Activated CD8-positive, alpha-beta memory T cell treated with anti-CD3 and anti-CD28 coated beads, Interleukin-2, amount 50 U/mL, for 48 hours (primary cell): ENCODE results near the gene NLRP13.
"Not testable (repeated sequence)": the region's sequence is repeated elsewhere in the genome, so short reads cannot be mapped to it uniquely, and the experiment has no call there.

Source experiments
- DNase-seq: peaks from one replicate; pipeline ENCODE4 v3.0.0-alpha.2; 2020

NLRP13 gene

GRCh38 chr19:55931936-55932386 is at the start of gene NLRP13:
Gene NLRP13 (minus strand): TSS chr19:55932336. CDS start chr19:55932311, 25 bp downstream.
- no peak for DNase-seq

GRCh38 chr19:55980415-55980814 is 48.3 kb upstream of the NLRP13 start:
- no peak for DNase-seq

GRCh38 chr19:55973982-55974381 is 41.8 kb upstream of the NLRP13 start:
- no peak for DNase-seq

GRCh38 chr19:55962186-55962585 is 30.1 kb upstream of the NLRP13 start:
- no peak for DNase-seq

- no peak for DNase-seq
Measured at GRCh38 chr19:55959996-55960675, 28.0 kb upstream of the NLRP13 start.

- no peak for DNase-seq
Measured at GRCh38 chr19:55958356-55958755, 26.2 kb upstream of the NLRP13 start.

GRCh38 chr19:55956431-55956830 is 24.3 kb upstream of the NLRP13 start:
- DNase-seq: no peak

GRCh38 chr19:55950566-55950965 is 18.4 kb upstream of the NLRP13 start:
- DNase-seq: not testable (repeated sequence)

GRCh38 chr19:55947532-55947931 is 15.4 kb upstream of the NLRP13 start, which contains the start of gene NLRP8:
Gene NLRP8 (plus strand): TSS chr19:55947832.
- DNase-seq: no peak

- no peak for DNase-seq
Measured at GRCh38 chr19:55940306-55940705, 8.2 kb upstream of the NLRP13 start.

GRCh38 chr19:55939206-55939605 is 7.1 kb upstream of the NLRP13 start:
- no peak for DNase-seq

- no peak for DNase-seq
Measured at GRCh38 chr19:55935206-55935605, 3.1 kb upstream of the NLRP13 start.

- DNase-seq: no peak
Measured at GRCh38 chr19:55930996-55931515, 1.1 kb downstream of the NLRP13 start.

- not testable (repeated sequence) for DNase-seq
Measured at GRCh38 chr19:55929258-55929657, 2.9 kb downstream of the NLRP13 start.

GRCh38 chr19:55927991-55928390 is 4.1 kb downstream of the NLRP13 start:
- no peak for DNase-seq

- no peak for DNase-seq
Measured at GRCh38 chr19:55923556-55923955, 8.6 kb downstream of the NLRP13 start.

- no peak for DNase-seq
Measured at GRCh38 chr19:55913643-55914268, 18.4 kb downstream of the NLRP13 start.

GRCh38 chr19:55912916-55913315 is 19.2 kb downstream of the NLRP13 start:
- DNase-seq: no peak

- no peak for DNase-seq
Measured at GRCh38 chr19:55909801-55910200, 22.3 kb downstream of the NLRP13 start.

GRCh38 chr19:55907746-55908145 is 24.4 kb downstream of the NLRP13 start:
- DNase-seq: no peak

GRCh38 chr19:55907286-55907685 is 24.9 kb downstream of the NLRP13 start:
- no peak for DNase-seq

GRCh38 chr19:55902080-55902751 is 29.9 kb downstream of the NLRP13 start:
- no peak for DNase-seq

GRCh38 chr19:55901369-55902079 is 30.6 kb downstream of the NLRP13 start:
- no peak for DNase-seq
